Epithelial cell of esophagus (primary cell): ENCODE results near the gene ADGRG7.

Source experiments
- DNase-seq: peaks from one replicate; pipeline ENCODE4 v3.0.0; 2010; ENCODE audit warnings: low read depth
- H3K4me3 ChIP-seq: 2 replicates; pipeline ENCODE4 v1.5.1; 2011; ENCODE audit warnings: mild to moderate bottlenecking, low read length, control low read depth
- CTCF ChIP-seq: IDR thresholded peaks from 2 replicates; pipeline ENCODE4 v1.5.1; 2011; ENCODE audit warnings: low read depth, mild to moderate bottlenecking, low read length, control low read depth, inconsistent platforms; ENCODE audit not compliant: insufficient read depth; ENCODE audit errors: missing control alignments

ADGRG7 gene

GRCh38 chr3:100584101-100584660, 25.2 kb upstream of the ADGRG7 start:
- H3K4me3 ChIP-seq, result no peak overlapping the region
- DNase-seq, result no peak
- TF ChIP-seq CTCF, result no peak

DNA sequence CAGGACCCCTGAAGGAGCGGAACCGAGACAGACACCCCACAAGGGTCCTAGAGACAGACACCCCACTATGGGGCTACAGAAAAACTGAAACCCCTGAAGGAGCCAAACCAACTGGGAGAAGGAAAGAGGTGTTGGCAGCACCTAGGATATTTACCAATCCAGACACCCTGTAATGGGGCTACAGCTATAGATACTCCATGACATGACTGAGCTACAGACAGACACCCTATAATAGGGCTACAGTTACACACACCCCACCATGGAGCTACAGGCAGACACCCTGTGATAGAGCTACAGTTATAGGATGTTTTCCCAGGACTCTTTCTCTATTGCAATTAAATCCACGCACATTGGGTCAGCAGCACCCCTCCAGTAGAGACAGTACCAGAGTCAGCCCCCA, 22.6 kb upstream of the ADGRG7 start:
- no peak for TF ChIP-seq CTCF
- DNase-seq, result no peak
- no peak overlapping the region for H3K4me3 ChIP-seq

GRCh38 chr3:100588251-100588650, 21.1 kb upstream of the ADGRG7 start:
- no peak overlapping the region for H3K4me3 ChIP-seq
- DNase-seq, result no peak
- no peak for TF ChIP-seq CTCF

GRCh38 chr3:100590114-100590839, 19.1 kb upstream of the ADGRG7 start:
- peak; percentile 80 for DNase-seq
- no peak overlapping the region for H3K4me3 ChIP-seq
- TF ChIP-seq CTCF, result peak; percentile 92

GRCh38 chr3:100590840-100591147, 18.6 kb upstream of the ADGRG7 start:
- TF ChIP-seq CTCF, result no peak
- DNase-seq, result no peak
- H3K4me3 ChIP-seq, result no peak overlapping the region

DNA sequence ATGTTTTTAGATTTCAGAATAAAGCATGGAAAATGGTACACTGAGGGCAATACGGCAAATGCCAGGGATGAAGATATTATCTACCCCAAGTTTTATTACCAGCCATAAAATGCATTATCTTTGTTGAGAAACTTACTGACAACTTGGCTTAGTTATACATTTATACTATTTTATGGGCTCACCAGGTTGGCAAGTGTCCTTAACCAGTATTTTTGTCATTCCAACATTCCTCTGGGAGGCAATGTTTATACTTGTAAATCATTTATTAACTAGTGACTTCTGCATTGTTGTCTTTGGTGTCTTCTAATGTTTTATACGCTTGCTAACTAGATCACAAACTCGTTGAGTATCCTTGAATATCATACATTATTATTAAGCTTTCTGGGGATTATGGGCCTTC, 18.0 kb upstream of the ADGRG7 start:
- no peak overlapping the region for H3K4me3 ChIP-seq
- no peak for DNase-seq
- no peak for TF ChIP-seq CTCF
